ENCODE results near the gene FBXW9. TPM values are rescaled to one million over a fixed set of nuclear protein-coding genes. Genes with fewer than 3 reads are reported as not detected.
"Not testable (repeated sequence)": the region's sequence is repeated elsewhere in the genome, so short reads cannot be mapped to it uniquely, and the experiment has no call there.

The FBXW9 gene
- total and polyA plus RNA-seq, 7 experiments from 2014 or later: 2.5 to 8.6 (median 4.6) TPM

- H3K27me3 Mint-ChIP-seq; H3K27ac Mint-ChIP-seq; H3K4me3 ChIP-seq (ENCODE audit: low read length); H3K9me3 Mint-ChIP-seq; ATAC-seq; intact Hi-C loops (cut with micrococcal nuclease); H3K4me3 Mint-ChIP-seq; H3K9me3 ChIP-seq (ENCODE audit: control insufficient read depth in 2 of 3, low read length in 3 of 3); H3K27me3 ChIP-seq (ENCODE audit: control insufficient read depth in 2 of 2, insufficient read depth in 2 of 2, low read length in 2 of 2); DNase-seq; H3K27ac ChIP-seq (ENCODE audit: low read depth, low read length): not testable (repeated sequence)
- H3K4me1 ChIP-seq (ENCODE audit: control insufficient read depth in 2 of 2, insufficient read depth in 2 of 2, low read length in 2 of 2): peaks cover 9 to 11% of the 10 kb centered on the region in 2 donors
- Mint-ChIP-seq H3K36me3 (peaks cover 0 to 22% (median 10%) of the 10 kb centered on the region in 5 donors), H3K4me1 (peaks cover 24 to 44% (median 36%) of the 10 kb centered on the region in 7 donors)
- POLR2A ChIA-PET: interaction anchor here (0.6 to 1.4 kb wide), 2 partner anchors 10 to 12 kb away, joined by 3 to 4 read pairs; partner anchors contain the start of gene GET3
- H3K36me3 ChIP-seq (ENCODE audit: control insufficient read depth in 2 of 3, insufficient read depth in 3 of 3, low read length in 3 of 3): peaks cover 6 to 31% (median 12%) of the 10 kb centered on the region in 3 experiments
- CTCF ChIA-PET: interaction anchor here (0.6 kb wide), 1 partner anchor 44 kb away, joined by 4 read pairs; no protein-coding TSS in a partner anchor
Measured at GRCh38 chr19:12725612-12726011, 29.2 kb upstream of the FBXW9 start.

GRCh38 chr19:12723641-12724426 lies 27.4 kb upstream of the FBXW9 start, which contains the start of gene TNPO2:
Gene TNPO2 (minus strand): TSS chr19:12723932. CDS start chr19:12720977, 2,955 bp downstream.
- Mint-ChIP-seq H3K4me3 (peak within 1 kb of the TSS; percentile 86 to 96 (median 93)), H3K27ac (peak within 1 kb of the TSS; percentile 89 to 97 (median 95)), H3K36me3 (peaks cover 0 to 12% (median 0%) of the 10 kb centered on the region in 5 donors), H3K9me3 (peaks cover 0 to 1% (median 0%) of the 10 kb centered on the region in 11 donors), H3K27me3 (peaks cover 0 to 2% (median 0%) of the 10 kb centered on the region in 5 donors), H3K4me1 (peaks cover 22 to 41% (median 32%) of the 10 kb centered on the region in 7 donors)
- Histone ChIP-seq H3K9me3 (ENCODE audit: control insufficient read depth in 2 of 3, low read length in 3 of 3) (no peaks in the 10 kb centered on the region), H3K36me3 (ENCODE audit: control insufficient read depth in 2 of 3, insufficient read depth in 3 of 3, low read length in 3 of 3) (peaks cover 2 to 17% (median 4%) of the 10 kb centered on the region in 3 experiments), H3K27ac (ENCODE audit: low read depth, low read length) (peak within 1 kb of the TSS; percentile 85), H3K27me3 (ENCODE audit: control insufficient read depth in 2 of 2, insufficient read depth in 2 of 2, low read length in 2 of 2) (no peaks in the 10 kb centered on the region), H3K4me3 (ENCODE audit: low read length) (peak within 1 kb of the TSS; percentile 91), H3K4me1 (ENCODE audit: control insufficient read depth in 2 of 2, insufficient read depth in 2 of 2, low read length in 2 of 2) (peaks cover 11 to 16% of the 10 kb centered on the region in 2 donors)
- ATAC-seq (peak; percentile 39), DNase-seq (peak; percentile 32 to 71 (median 56))
- ChIA-PET CTCF (interaction anchor here (0.7 to 3.1 kb wide), 5 partner anchors 10 to 961 kb away, joined by 3 to 13 read pairs (median 3); partner anchors contain the start of gene TRIR), POLR2A (interaction anchor here (0.7 to 6.0 kb wide), 10 partner anchors 10 to 208 kb away, joined by 3 to 129 read pairs (median 4); partner anchors contain the start of genes DHPS, FBXW9, GET3 and JUNB)
- intact Hi-C loops (cut with micrococcal nuclease): loop anchor here (2.0 to 5.0 kb wide), 6 partner anchors 42 to 213 kb away; partner anchors contain the start of genes CALR (in 2 of the 2), DHPS (in 1 of the 2), MAN2B1 (in 1 of the 2) and WDR83 (in 1 of the 2)

GRCh38 chr19:12723381-12723640 lies 26.9 kb upstream of the FBXW9 start:
- DNase-seq: no peak

GRCh38 chr19:12722566-12723380 lies 26.3 kb upstream of the FBXW9 start:
- ChIA-PET CTCF (interaction anchor here (1.0 to 3.1 kb wide), 3 partner anchors 11 to 75 kb away, joined by 3 to 13 read pairs (median 9); partner anchors contain the start of gene TRIR), POLR2A (interaction anchor here (0.6 to 6.0 kb wide), 14 partner anchors 8 to 216 kb away, joined by 3 to 129 read pairs (median 4); partner anchors contain the start of genes DHPS, FBXW9, GET3 and JUNB)
- Histone ChIP-seq H3K27ac (ENCODE audit: low read depth, low read length) (peak overlapping the region; percentile 85), H3K27me3 (ENCODE audit: control insufficient read depth in 2 of 2, insufficient read depth in 2 of 2, low read length in 2 of 2) (no peaks in the 10 kb centered on the region), H3K4me3 (ENCODE audit: low read length) (peak overlapping the region; percentile 91), H3K4me1 (ENCODE audit: control insufficient read depth in 2 of 2, insufficient read depth in 2 of 2, low read length in 2 of 2) (peaks cover 11 to 16% of the 10 kb centered on the region in 2 donors), H3K36me3 (ENCODE audit: control insufficient read depth in 2 of 3, insufficient read depth in 3 of 3, low read length in 3 of 3) (peaks cover 0 to 13% (median 3%) of the 10 kb centered on the region in 3 experiments), H3K9me3 (ENCODE audit: control insufficient read depth in 2 of 3, low read length in 3 of 3) (no peaks in the 10 kb centered on the region)
- Mint-ChIP-seq H3K27ac (peak overlapping the region; percentile 89 to 97 (median 95)), H3K4me1 (peaks cover 20 to 43% (median 38%) of the 10 kb centered on the region in 7 donors), H3K4me3 (peak overlapping the region; percentile 86 to 96 (median 93)), H3K27me3 (peaks cover 0 to 2% (median 0%) of the 10 kb centered on the region in 5 donors), H3K36me3 (peaks cover 0 to 16% (median 0%) of the 10 kb centered on the region in 5 donors), H3K9me3 (peaks cover 0 to 1% (median 0%) of the 10 kb centered on the region in 11 donors)
- ATAC-seq: peak; percentile 96
- intact Hi-C loops (cut with micrococcal nuclease): loop anchor here (1.0 to 5.0 kb wide), 9 partner anchors 12 to 215 kb away; partner anchors contain the start of genes CALR (in 2 of the 2), DHPS (in 2 of the 2), FBXW9 (in 2 of the 2) and TRIR (in 2 of the 2)
- DNase-seq: peak; percentile 66 to 97 (median 91)

More at GRCh38 chr19:12723381-12723640, 26.9 kb upstream of the FBXW9 start:
- Histone ChIP-seq H3K9me3 (ENCODE audit: control insufficient read depth in 2 of 3, low read length in 3 of 3) (no peaks in the 10 kb centered on the region), H3K4me1 (ENCODE audit: control insufficient read depth in 2 of 2, insufficient read depth in 2 of 2, low read length in 2 of 2) (peaks cover 11 to 16% of the 10 kb centered on the region in 2 donors), H3K27ac (ENCODE audit: low read depth, low read length) (peak overlapping the region; percentile 85), H3K4me3 (ENCODE audit: low read length) (peak overlapping the region; percentile 91), H3K36me3 (ENCODE audit: control insufficient read depth in 2 of 3, insufficient read depth in 3 of 3, low read length in 3 of 3) (peaks cover 0 to 17% (median 3%) of the 10 kb centered on the region in 3 experiments), H3K27me3 (ENCODE audit: control insufficient read depth in 2 of 2, insufficient read depth in 2 of 2, low read length in 2 of 2) (no peaks in the 10 kb centered on the region)
- ATAC-seq: no peak
- peak overlapping the region in 8 of 9 donors; percentile 89 to 97 (median 94) for H3K27ac Mint-ChIP-seq
- peaks cover 0 to 1% (median 0%) of the 10 kb centered on the region in 11 donors for H3K9me3 Mint-ChIP-seq
- intact Hi-C loops (cut with micrococcal nuclease): loop anchor here (2.0 to 5.0 kb wide), 6 partner anchors 41 to 214 kb away; partner anchors contain the start of genes CALR (in 2 of the 2), DHPS (in 1 of the 2), MAN2B1 (in 1 of the 2) and WDR83 (in 1 of the 2)
- H3K4me3 Mint-ChIP-seq: peak overlapping the region; percentile 86 to 96 (median 93)
- ChIA-PET CTCF (interaction anchor here (0.7 to 3.1 kb wide), 5 partner anchors 10 to 960 kb away, joined by 3 to 13 read pairs (median 3); partner anchors contain the start of gene TRIR), POLR2A (interaction anchor here (0.6 to 6.0 kb wide), 12 partner anchors 9 to 216 kb away, joined by 3 to 129 read pairs (median 4); partner anchors contain the start of genes DHPS, FBXW9, GET3 and JUNB)
- peaks cover 0 to 2% (median 0%) of the 10 kb centered on the region in 5 donors for H3K27me3 Mint-ChIP-seq
- peaks cover 0 to 16% (median 0%) of the 10 kb centered on the region in 5 donors for H3K36me3 Mint-ChIP-seq
- H3K4me1 Mint-ChIP-seq: peaks cover 20 to 43% (median 37%) of the 10 kb centered on the region in 7 donors

- Histone ChIP-seq H3K4me1 (ENCODE audit: control insufficient read depth in 2 of 2, insufficient read depth in 2 of 2, low read length in 2 of 2) (peaks cover 11 to 16% of the 10 kb centered on the region in 2 donors), H3K4me3 (ENCODE audit: low read length) (peak overlapping the region; percentile 71), H3K36me3 (ENCODE audit: control insufficient read depth in 2 of 3, insufficient read depth in 3 of 3, low read length in 3 of 3) (peaks cover 0 to 10% (median 3%) of the 10 kb centered on the region in 3 experiments), H3K9me3 (ENCODE audit: control insufficient read depth in 2 of 3, low read length in 3 of 3) (no peaks in the 10 kb centered on the region), H3K27ac (ENCODE audit: low read depth, low read length) (peak overlapping the region; percentile 85), H3K27me3 (ENCODE audit: control insufficient read depth in 2 of 2, insufficient read depth in 2 of 2, low read length in 2 of 2) (no peaks in the 10 kb centered on the region)
- DNase-seq (peak in 4 of 9 donors; percentile 30 to 57 (median 54)), ATAC-seq (peak; percentile 50)
- H3K36me3 Mint-ChIP-seq: peaks cover 0 to 16% (median 0%) of the 10 kb centered on the region in 5 donors
- intact Hi-C loops (cut with micrococcal nuclease): loop anchor here (1.0 to 5.0 kb wide), 9 partner anchors 12 to 215 kb away; partner anchors contain the start of genes CALR (in 2 of the 2), DHPS (in 2 of the 2), FBXW9 (in 2 of the 2) and TRIR (in 2 of the 2)
- peaks cover 20 to 43% (median 38%) of the 10 kb centered on the region in 7 donors for H3K4me1 Mint-ChIP-seq
- ChIA-PET CTCF (interaction anchor here (0.6 to 3.1 kb wide), 4 partner anchors 10 to 38 kb away, joined by 3 to 13 read pairs (median 7); partner anchors contain the start of gene TRIR), POLR2A (interaction anchor here (0.7 to 6.0 kb wide), 10 partner anchors 12 to 146 kb away, joined by 3 to 129 read pairs (median 5); partner anchors contain the start of genes FBXW9, GET3, JUNB and RNASEH2A)
- H3K4me3 Mint-ChIP-seq: peak overlapping the region; percentile 91 to 96 (median 94)
- peak overlapping the region; percentile 90 to 97 (median 95) for H3K27ac Mint-ChIP-seq
- peaks cover 0 to 2% (median 0%) of the 10 kb centered on the region in 5 donors for H3K27me3 Mint-ChIP-seq
- H3K9me3 Mint-ChIP-seq: peaks cover 0 to 1% (median 0%) of the 10 kb centered on the region in 11 donors
Measured at GRCh38 chr19:12721656-12722565, 25.5 kb upstream of the FBXW9 start.

Measured in naive thymus-derived CD4-positive, alpha-beta T cell (primary cell).